ENCODE data around the gene FCF1. TPM values are rescaled to one million over a fixed set of nuclear protein-coding genes. Genes with fewer than 3 reads are reported as not detected.

The FCF1 gene
- total RNA-seq, 1 experiment from 2014 or later: 62.5 TPM

GRCh38 chr14:74698465-74698864, 14.5 kb upstream of the FCF1 start:
- DNase-seq: no peak
- no peaks in the 10 kb centered on the region for H3K27me3 ChIP-seq (replicated peaks; ENCODE audit: control insufficient read depth, insufficient read depth, low read length)
- H3K36me3 ChIP-seq (ENCODE audit: control insufficient read depth, insufficient read depth, low read length): no peaks in the 10 kb centered on the region
- ChIA-PET POLR2A (no interaction called here), CTCF (no interaction called here)
- H3K36me3 Mint-ChIP-seq (ENCODE audit: insufficient read depth, unreplicated experiment): peaks cover 15% of the 10 kb centered on the region
- no peak overlapping the region for H3K4me3 ChIP-seq (ENCODE audit: low read depth, low read length)
- H3K4me3 Mint-ChIP-seq (ENCODE audit: unreplicated experiment): no peak overlapping the region
- H3K27ac Mint-ChIP-seq (ENCODE audit: unreplicated experiment): no peak overlapping the region
- TF ChIP-seq CTCF (IDR thresholded peaks at IDR 0.05; ENCODE audit: insufficient read depth in 1 of 2, low read depth in 1 of 2, low read length in 1 of 2, severe bottlenecking in 1 of 2, unreplicated experiment in 1 of 2): no peak
- peaks cover 12% of the 10 kb centered on the region for H3K9me3 Mint-ChIP-seq (ENCODE audit: unreplicated experiment)
- BruUV-seq (replicated peaks): no TSS peak
- no peaks in the 10 kb centered on the region for H3K4me1 ChIP-seq
- intact Hi-C loops (cut with micrococcal nuclease; ENCODE audit: unreplicated experiment): no loop called here
- peaks cover 14% of the 10 kb centered on the region for H3K9me3 ChIP-seq
- no peaks in the 10 kb centered on the region for H3K27me3 Mint-ChIP-seq (ENCODE audit: insufficient read depth, unreplicated experiment)
- no peaks in the 10 kb centered on the region for H3K4me1 Mint-ChIP-seq (ENCODE audit: low read depth, unreplicated experiment)

- intact Hi-C loops (cut with micrococcal nuclease; ENCODE audit: unreplicated experiment): no loop called here
- Mint-ChIP-seq H3K4me3 (ENCODE audit: unreplicated experiment) (no peak overlapping the region), H3K27me3 (ENCODE audit: insufficient read depth, unreplicated experiment) (no peaks in the 10 kb centered on the region), H3K36me3 (ENCODE audit: insufficient read depth, unreplicated experiment) (peaks cover 11% of the 10 kb centered on the region), H3K4me1 (ENCODE audit: low read depth, unreplicated experiment) (no peaks in the 10 kb centered on the region), H3K27ac (ENCODE audit: unreplicated experiment) (no peak overlapping the region), H3K9me3 (ENCODE audit: unreplicated experiment) (peaks cover 13% of the 10 kb centered on the region)
- POLR2A ChIA-PET: no interaction called here
- Histone ChIP-seq H3K9me3 (peaks cover 14% of the 10 kb centered on the region), H3K4me1 (no peaks in the 10 kb centered on the region), H3K36me3 (ENCODE audit: control insufficient read depth, insufficient read depth, low read length) (no peaks in the 10 kb centered on the region), H3K4me3 (ENCODE audit: low read depth, low read length) (no peak overlapping the region), H3K27me3 (replicated peaks; ENCODE audit: control insufficient read depth, insufficient read depth, low read length) (no peaks in the 10 kb centered on the region)
- BruUV-seq (replicated peaks): no TSS peak
- CTCF ChIA-PET: no interaction called here
- TF ChIP-seq CTCF (IDR thresholded peaks at IDR 0.05; ENCODE audit: insufficient read depth in 1 of 2, low read depth in 1 of 2, low read length in 1 of 2, severe bottlenecking in 1 of 2, unreplicated experiment in 1 of 2): no peak
- DNase-seq: no peak
These were observed 10.7 kb upstream of the FCF1 start for GRCh38 chr14:74702293-74702692.

GRCh38 chr14:74703043-74703442, 9.9 kb upstream of the FCF1 start:
- no TSS peak for BruUV-seq (replicated peaks)
- H3K36me3 ChIP-seq (ENCODE audit: control insufficient read depth, insufficient read depth, low read length): no peaks in the 10 kb centered on the region
- TF ChIP-seq CTCF (IDR thresholded peaks at IDR 0.05; ENCODE audit: insufficient read depth in 1 of 2, low read depth in 1 of 2, low read length in 1 of 2, severe bottlenecking in 1 of 2, unreplicated experiment in 1 of 2): no peak
- no peaks in the 10 kb centered on the region for H3K4me1 ChIP-seq
- Mint-ChIP-seq H3K4me1 (ENCODE audit: low read depth, unreplicated experiment) (no peaks in the 10 kb centered on the region), H3K27ac (ENCODE audit: unreplicated experiment) (no peak overlapping the region), H3K9me3 (ENCODE audit: unreplicated experiment) (peaks cover 13% of the 10 kb centered on the region), H3K27me3 (ENCODE audit: insufficient read depth, unreplicated experiment) (no peaks in the 10 kb centered on the region), H3K36me3 (ENCODE audit: insufficient read depth, unreplicated experiment) (peaks cover 11% of the 10 kb centered on the region), H3K4me3 (ENCODE audit: unreplicated experiment) (no peak overlapping the region)
- ChIA-PET CTCF (no interaction called here), POLR2A (no interaction called here)
- H3K9me3 ChIP-seq: peaks cover 14% of the 10 kb centered on the region
- no peak overlapping the region for H3K4me3 ChIP-seq (ENCODE audit: low read depth, low read length)
- intact Hi-C loops (cut with micrococcal nuclease; ENCODE audit: unreplicated experiment): no loop called here
- H3K27me3 ChIP-seq (replicated peaks; ENCODE audit: control insufficient read depth, insufficient read depth, low read length): no peaks in the 10 kb centered on the region
- DNase-seq: no peak
